NCI-H1694 (cell line): ENCODE results near the gene IGF2BP2.
"Not testable (repeated sequence)": the region's sequence is repeated elsewhere in the genome, so short reads cannot be mapped to it uniquely, and the experiment has no call there.

Experiments used
- DNase-seq: peaks from one replicate; lab custom pipeline; 2025; lab: John Stamatoyannopoulos, UW

Gene IGF2BP2

DNA sequence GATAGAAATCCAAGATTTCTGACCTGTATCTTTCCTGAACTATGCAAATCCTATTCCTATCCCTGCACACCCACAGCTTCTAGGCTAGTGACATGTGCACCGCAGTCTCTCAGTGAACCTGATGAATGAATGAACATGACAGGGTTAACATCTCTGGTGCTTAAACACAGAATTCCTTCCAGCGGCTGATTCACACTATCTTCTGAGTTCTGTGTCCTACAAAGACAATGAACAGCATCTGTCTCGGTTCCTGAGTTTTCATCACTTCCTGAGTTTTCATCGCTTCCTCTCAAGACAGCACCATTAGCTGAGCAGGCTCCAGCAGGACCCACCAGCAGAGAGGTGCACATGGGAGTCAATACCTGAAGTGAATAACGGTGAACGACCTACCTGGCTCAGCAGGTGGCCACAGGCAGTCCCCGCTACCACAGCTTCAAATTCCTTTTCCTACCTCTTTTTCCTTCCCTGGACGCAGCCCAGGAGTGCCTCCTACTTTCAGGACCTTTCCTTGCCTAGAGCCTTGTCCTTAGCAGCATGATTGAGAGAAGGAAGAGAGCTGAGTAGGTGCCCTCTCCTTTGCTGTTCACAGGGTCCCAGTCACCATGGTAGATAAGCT lies 113.5 kb downstream of the IGF2BP2 start:
- no peak for DNase-seq

DNA sequence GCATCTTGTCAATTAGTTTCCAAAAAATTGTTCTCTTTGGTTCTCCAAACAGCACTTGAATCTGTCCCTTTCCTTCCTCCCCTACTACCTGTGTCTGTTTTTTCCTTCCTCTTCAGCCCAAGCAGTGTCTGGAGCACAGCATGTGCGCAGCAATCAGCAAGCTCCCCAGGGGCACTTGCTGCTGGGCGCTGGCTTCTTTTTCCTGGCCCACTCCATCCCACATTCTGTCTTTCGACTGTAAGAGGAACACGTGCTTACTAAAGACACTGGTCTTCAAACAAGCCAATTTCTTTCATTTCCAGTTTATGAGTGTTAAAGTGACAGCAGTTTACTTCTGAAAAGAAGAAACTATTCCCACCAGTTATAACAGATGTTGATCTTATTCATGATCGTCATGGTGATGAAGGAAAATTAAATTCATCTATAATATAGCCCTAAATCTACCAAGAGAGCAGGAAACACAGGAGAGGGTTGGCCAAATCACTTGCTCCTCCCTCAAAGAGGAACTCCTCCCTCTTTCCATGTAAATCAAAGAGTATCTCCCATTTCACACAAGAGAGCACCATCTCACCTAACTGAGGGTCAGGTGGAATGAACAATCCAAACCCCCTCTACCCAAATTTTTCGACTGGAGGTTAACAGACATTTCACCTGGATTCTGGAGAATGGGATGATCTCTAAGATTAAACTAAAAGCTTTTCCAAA lies 115.4 kb downstream of the IGF2BP2 start:
- DNase-seq, result no peak

DNA sequence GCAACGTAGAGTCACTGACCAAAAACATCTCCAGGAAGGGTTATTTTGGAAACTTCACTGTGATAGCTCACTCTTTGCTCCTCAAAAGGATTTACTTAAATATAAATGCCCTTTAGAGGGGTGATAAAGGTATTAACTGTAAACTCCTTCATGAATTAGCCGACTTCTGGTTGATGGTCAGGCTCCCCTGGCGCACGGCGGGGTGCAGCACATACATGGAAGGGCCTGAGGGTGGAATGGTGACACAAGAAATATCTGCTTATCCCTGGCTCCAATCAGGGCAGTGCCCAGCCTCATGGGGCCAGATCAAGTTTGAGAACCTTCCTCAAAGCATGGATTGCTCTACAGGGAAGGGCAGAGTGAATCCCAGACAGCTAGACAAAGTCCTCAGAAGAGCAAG lies 116.5 kb downstream of the IGF2BP2 start:
- DNase-seq, result no peak

- DNase-seq, result no peak
Measured at GRCh38 chr3:185705498-185705897, 119.3 kb downstream of the IGF2BP2 start.

DNA sequence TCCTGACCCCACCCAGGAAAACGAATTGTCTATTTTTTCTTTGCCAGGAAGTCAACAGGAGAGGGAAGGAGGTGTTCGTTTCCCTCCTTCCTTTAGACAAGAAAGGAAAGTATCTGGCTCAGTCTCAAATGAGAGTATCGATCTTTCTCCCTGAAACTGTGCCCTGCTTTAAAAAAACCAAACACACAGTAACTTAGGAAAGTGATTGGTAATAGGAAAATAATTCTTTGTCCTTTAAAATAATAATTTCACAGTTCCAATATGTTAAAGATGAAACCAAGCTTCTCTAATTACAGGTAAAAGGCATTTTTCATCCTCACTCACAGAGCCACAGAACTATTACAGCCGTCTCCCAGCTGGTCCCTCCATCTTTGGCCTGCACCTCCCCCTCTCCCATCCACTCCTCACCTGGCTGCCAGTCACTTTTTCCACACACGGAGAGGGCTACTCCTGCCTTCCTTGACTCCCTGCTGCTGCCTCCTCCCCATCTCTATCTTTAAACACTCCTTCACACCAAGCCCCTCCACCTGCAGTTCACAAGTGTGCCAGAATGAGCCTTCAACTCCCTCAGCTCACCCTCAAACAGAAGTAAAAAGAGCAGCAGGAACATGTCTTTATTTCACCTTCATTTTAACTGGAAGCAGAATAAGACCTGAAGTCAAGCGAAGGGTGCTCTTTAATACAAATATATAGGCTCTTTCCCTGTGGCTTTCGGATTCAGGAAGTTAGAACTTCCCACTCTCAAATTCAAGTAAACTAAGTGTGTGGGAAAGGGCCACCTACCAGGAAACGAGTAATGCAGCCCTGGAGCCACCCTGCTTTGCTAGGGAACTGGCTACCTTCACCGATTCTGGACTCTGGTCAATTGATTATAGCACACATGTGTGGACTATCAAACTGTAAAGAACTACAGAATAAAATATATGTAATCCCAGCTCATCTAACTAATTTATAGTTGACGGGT lies 122.3 kb downstream of the IGF2BP2 start:
- DNase-seq, result no peak

DNA sequence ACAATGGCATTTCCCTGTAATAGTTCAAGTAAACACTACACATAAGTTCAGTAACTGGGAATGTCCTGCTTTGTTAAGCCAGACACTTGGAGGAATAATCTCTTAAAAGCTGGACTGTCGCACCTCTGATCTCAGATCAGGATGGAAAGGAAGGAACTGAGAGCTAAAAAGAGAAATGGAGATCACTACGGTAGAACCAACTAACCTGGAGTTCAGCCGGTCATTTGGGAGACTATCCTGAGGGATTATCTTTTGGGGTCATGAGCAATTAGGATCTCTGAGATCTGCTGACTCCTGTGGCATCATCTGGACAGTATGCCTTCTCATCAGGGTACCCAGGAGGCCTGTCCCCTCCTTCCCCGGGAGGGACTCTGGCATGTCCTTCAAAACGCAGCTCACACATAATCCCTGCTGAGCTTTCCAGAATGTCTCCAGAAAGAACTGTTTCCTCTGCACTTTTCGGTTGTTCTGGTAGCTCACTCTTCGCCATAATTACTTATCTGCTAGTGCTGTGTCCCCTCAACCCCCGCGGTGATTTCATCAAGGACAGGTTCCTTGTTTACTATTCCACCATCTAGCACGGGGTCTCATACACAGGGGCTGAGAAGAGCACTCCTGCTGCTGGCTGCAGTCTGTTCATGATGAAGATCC lies 123.1 kb downstream of the IGF2BP2 start:
- DNase-seq, result no peak

GRCh38 chr3:185699927-185700326 lies 124.9 kb downstream of the IGF2BP2 start:
- DNase-seq, result no peak

DNA sequence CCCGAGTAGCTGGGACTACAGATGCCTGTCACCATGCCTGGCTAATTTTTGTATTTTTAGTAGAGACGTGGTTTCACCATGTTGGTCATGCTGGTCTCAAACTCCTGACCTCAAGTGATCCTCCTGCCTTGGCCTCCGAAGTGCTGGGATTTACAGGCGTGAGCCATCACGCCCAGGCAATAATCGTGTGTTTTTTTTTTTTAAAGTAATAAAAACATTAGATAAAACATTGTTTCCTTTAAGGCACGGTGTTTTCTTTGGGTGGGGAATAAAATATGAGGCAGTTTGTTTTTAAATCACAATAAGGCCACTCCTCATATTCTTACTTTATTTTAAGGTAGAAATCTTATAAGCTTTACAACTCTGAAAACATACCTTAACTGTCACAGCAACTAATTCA lies 127.6 kb downstream of the IGF2BP2 start:
- not testable (repeated sequence) for DNase-seq

- no peak for DNase-seq
Measured at GRCh38 chr3:185696039-185696438, 128.8 kb downstream of the IGF2BP2 start.

- no peak for DNase-seq
Measured at GRCh38 chr3:185693985-185694653, 130.7 kb downstream of the IGF2BP2 start.

DNA sequence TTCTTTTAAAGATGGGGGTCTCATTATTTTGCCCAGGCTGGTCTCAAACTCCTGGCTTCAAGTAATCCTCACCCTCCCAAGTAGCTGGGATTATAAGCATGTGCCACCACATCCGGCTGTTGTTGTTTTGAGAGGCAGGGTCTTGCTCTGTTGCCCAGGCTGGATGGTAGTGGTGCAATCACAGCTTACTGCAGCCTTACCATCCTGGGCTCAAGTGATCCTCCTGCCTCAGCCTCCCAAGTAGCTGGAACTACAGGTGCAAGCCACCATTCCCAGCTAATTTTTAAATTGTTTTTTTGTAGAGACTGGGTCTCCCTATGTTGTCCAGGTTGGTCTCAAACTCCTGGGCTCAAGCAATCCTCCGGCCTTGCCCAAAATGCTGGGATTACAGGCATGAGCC lies 133.2 kb downstream of the IGF2BP2 start:
- DNase-seq, result no peak

DNA sequence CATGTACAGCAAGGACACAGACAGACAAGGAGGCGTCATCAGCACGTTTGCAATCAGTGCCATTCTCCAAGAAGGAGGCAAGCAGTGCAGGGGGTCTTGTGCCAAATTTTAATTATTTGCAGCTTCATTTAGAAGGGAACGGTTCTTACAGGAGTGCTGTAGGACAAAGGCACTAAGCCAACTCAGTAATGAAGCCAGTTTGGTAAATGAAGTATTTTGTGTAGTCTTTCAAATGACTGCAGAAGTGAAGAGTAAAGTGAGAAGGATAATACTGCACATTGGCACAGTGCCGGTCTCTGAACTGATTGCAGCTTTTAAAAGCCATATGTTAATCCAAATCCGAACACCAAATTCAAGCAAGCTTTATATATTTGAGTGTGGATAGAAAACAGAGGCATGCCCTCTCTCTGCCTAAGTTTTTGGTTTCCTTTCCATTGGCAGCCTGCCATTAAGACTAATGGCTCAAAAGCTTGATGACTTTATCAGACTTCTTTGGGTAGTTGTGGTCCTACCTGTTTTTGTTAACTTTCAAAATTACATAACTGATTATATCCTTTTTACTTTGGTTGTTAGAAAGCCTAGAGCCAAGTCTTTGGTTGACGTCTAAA lies 137.5 kb downstream of the IGF2BP2 start:
- DNase-seq, result peak; percentile 5

- no peak for DNase-seq
Measured at GRCh38 chr3:185685231-185686035, 139.4 kb downstream of the IGF2BP2 start.

DNA sequence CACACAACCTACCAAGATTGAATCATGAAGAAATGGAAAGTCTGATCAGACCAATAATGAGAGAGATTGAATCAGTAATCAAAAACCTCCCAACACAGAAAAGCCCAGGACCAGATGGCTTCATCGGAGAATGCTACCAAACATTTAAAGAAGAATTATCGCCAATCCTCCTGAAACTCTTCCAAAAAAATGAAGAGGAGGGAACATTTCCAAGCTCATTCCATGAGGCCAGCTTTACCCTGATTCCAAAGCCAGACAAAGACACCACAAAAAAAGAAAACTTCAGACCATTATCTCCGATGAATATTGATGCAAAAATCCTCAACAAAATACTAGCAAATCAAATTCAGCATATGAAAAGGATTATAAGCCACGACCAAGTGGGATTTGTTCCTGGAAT lies 144.6 kb downstream of the IGF2BP2 start:
- no peak for DNase-seq

- DNase-seq, result no peak
Measured at GRCh38 chr3:185678027-185678426, 146.8 kb downstream of the IGF2BP2 start.

DNA sequence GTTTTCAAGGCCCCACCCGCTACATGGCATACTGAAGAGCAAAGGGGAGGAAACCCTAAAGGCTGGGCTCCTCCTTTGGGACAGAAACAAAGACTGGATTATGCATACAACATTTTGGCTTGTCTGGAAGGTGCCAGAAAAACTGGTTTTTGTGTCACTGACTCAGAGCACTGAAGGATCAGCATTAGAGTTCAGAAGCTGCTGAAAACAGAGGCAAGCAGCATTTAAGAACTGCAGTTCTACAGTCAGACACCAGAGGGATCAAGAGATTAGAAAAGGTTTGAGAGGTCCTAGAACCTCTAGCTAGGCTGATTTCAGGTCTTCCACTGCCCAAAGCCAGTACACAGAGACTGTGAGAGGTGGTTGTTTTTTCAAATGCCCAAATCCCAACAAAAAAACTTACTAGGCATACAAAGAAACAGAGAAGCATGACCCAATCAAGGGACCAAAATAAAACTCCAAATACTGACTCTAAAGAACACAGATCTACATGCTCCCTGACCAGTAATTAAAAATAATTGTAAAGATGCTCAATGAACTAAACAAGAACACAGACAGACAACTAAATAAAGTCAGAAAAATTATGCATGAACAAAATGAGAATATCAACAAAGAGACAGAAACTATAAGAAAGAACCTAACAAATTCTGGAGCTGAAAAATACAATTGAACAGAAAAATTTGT lies 147.6 kb downstream of the IGF2BP2 start:
- DNase-seq, result peak; percentile 27

DNA sequence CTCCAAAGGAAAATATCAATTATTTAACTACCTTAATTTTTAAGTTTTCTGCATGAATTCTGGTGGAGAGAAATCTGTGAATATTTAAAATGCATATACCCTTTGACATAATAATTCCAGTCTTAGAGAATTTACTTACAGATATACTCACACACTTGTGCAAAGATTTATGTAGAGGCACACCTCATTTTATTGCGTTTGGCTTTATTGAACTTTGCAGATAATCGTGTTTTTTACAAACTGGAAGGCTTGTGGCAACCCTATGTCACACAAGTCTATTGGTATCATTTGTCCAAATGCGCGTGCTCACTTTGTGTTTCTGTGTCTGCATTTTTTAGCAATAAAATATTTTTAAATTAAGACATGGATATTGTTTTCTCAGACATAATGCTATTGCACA lies 157.3 kb downstream of the IGF2BP2 start:
- DNase-seq, result no peak

DNA sequence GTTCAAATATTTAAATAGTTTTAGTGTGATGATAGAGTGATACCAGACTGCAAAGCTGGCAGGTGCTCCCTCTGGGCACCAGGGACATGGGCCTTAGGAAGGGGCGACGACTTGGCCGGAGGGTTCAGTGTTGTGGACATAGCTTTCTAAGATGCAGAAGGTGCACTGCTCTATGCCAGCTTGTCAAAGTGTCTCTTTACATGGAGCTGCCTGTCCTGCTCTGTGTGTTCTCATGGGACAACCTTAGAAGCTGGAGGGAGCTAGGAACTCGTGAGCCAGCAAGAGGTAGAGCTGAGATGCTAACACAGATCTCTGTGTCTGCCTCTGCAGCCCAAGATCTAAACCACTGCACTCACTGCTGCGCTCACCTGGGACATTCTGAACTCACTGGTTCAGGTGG lies 160.9 kb downstream of the IGF2BP2 start:
- no peak for DNase-seq

DNA sequence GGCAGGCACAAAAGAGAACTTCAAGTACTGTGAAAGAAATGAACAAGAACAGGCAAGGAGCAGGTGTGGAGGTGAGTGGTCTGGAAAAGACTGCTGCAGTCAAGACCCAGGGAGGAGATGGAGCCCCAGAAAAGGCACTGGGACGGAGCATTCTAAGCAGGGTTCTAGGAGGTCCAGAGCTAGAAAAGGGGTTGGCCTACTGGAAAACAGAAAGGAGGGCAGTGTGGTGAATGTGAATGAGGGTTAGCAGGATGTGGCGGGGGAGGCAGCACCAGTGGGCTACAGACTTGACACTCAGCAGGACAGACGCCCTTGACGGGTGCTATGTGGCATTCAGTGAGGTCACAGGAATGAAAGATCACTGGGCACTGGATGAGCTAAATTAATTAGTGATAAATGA lies 163.1 kb downstream of the IGF2BP2 start:
- DNase-seq, result no peak

GRCh38 chr3:185661296-185661695 lies 163.5 kb downstream of the IGF2BP2 start:
- DNase-seq, result not testable (repeated sequence)
